ENCODE measurements around the gene ACTL7A.
"Not testable (repeated sequence)": the region's sequence is repeated elsewhere in the genome, so short reads cannot be mapped to it uniquely, and the experiment has no call there.

Gene ACTL7A

GRCh38 chr9:108889649-108890067 lies 27.6 kb downstream of the ACTL7A start:
- TF ChIP-seq CTCF (IDR thresholded peaks at IDR 0.05; ENCODE audit: low read depth, low read length): no peak
- DNase-seq (ENCODE audit: extremely low read depth, low read depth): no peak

GRCh38 chr9:108894225-108894997 lies 32.3 kb downstream of the ACTL7A start:
- TF ChIP-seq CTCF (IDR thresholded peaks at IDR 0.05; ENCODE audit: low read depth, low read length): no peak
- DNase-seq (ENCODE audit: extremely low read depth, low read depth): no peak

GRCh38 chr9:108897324-108898096 lies 35.4 kb downstream of the ACTL7A start:
- DNase-seq (ENCODE audit: extremely low read depth, low read depth): no peak
- TF ChIP-seq CTCF (IDR thresholded peaks at IDR 0.05; ENCODE audit: low read depth, low read length): no peak

GRCh38 chr9:108899023-108899695 lies 37.1 kb downstream of the ACTL7A start:
- not testable (repeated sequence) for DNase-seq (ENCODE audit: extremely low read depth, low read depth)

GRCh38 chr9:108900176-108900575 lies 38.1 kb downstream of the ACTL7A start:
- DNase-seq (ENCODE audit: extremely low read depth, low read depth): no peak

GRCh38 chr9:108903420-108904103 lies 41.5 kb downstream of the ACTL7A start:
- no peak for TF ChIP-seq CTCF (IDR thresholded peaks at IDR 0.05; ENCODE audit: low read depth, low read length)
- DNase-seq (ENCODE audit: extremely low read depth, low read depth): no peak

More at GRCh38 chr9:108900176-108900575, 38.1 kb downstream of the ACTL7A start:
- TF ChIP-seq CTCF (IDR thresholded peaks at IDR 0.05; ENCODE audit: low read depth, low read length): no peak

- no peak for DNase-seq (ENCODE audit: extremely low read depth, low read depth)
- no peak for TF ChIP-seq CTCF (IDR thresholded peaks at IDR 0.05; ENCODE audit: low read depth, low read length)
These were observed 42.1 kb downstream of the ACTL7A start for GRCh38 chr9:108904161-108904560.
